Neutrophil (primary cell): ENCODE results near the gene VPS33A.

Source experiments
- H3K27ac ChIP-seq: fragments of 200-600 bp; sonication (generic); 2 replicates; pipeline ENCODE4 v1.5.1; 2016; ENCODE audit warnings: mild to moderate bottlenecking, moderate library complexity
- H3K27me3 ChIP-seq: fragments of 200-600 bp; sonication (generic); 2 replicates; pipeline ENCODE4 v1.6.0; 2016; ENCODE audit warnings: mild to moderate bottlenecking
- H3K36me3 ChIP-seq: fragments of 200-600 bp; sonication (generic); 2 replicates; pipeline ENCODE4 v1.5.1; 2017
- H3K4me1 ChIP-seq, 2 experiments: fragments of 200-600 bp in 1 of 2; sonication (generic) in 1 of 2; 1 replicate in 1 of 2; 2 replicates in 1 of 2; pipeline versions ENCODE4 v1.5.1 to v1.6.1; 2013 to 2016; ENCODE audit warnings: low read depth in 1 of 2, low read length in 1 of 2, mild to moderate bottlenecking in 1 of 2, moderate library complexity in 1 of 2; ENCODE audit not compliant: control insufficient read depth in 1 of 2, insufficient read depth in 1 of 2
- H3K4me3 ChIP-seq, 2 experiments: fragments of 200-600 bp in 1 of 2; sonication (generic) in 1 of 2; 1 replicate in 1 of 2; 2 replicates in 1 of 2; pipeline ENCODE4 v1.5.1; 2013 to 2016; ENCODE audit warnings: low read depth in 1 of 2, low read length in 1 of 2, mild to moderate bottlenecking in 1 of 2, moderate library complexity in 1 of 2
- H3K9me3 ChIP-seq: fragments of 200-600 bp; sonication (generic); 2 replicates; pipeline ENCODE4 v1.5.1; 2016
- CTCF ChIP-seq: fragments of 200-600 bp; sonication (generic); IDR thresholded peaks from 2 replicates; pipeline ENCODE4 v1.5.1; 2016; ENCODE audit warnings: antibody characterized with exemption

VPS33A gene

GRCh38 chr12:122238861-122239260, 27.4 kb downstream of the VPS33A start:
- Histone ChIP-seq H3K36me3 (peaks cover 65% of the 10 kb centered on the region), H3K9me3 (no peaks in the 10 kb centered on the region), H3K4me3 (no peak overlapping the region), H3K4me1 (peaks cover 19 to 24% of the 10 kb centered on the region in 2 experiments), H3K27me3 (no peaks in the 10 kb centered on the region), H3K27ac (no peak overlapping the region)
- TF ChIP-seq CTCF, result no peak

- Histone ChIP-seq H3K27me3 (no peaks in the 10 kb centered on the region), H3K27ac (peak overlapping the region; percentile 75), H3K4me1 (peaks cover 19 to 24% of the 10 kb centered on the region in 2 experiments), H3K9me3 (no peaks in the 10 kb centered on the region), H3K4me3 (no peak overlapping the region), H3K36me3 (peaks cover 66% of the 10 kb centered on the region)
- no peak for TF ChIP-seq CTCF
Observed at GRCh38 chr12:122235741-122236140, 30.6 kb downstream of the VPS33A start.

- H3K4me1 ChIP-seq, result peaks cover 19 to 24% of the 10 kb centered on the region in 2 experiments
- no peaks in the 10 kb centered on the region for H3K9me3 ChIP-seq
- H3K27me3 ChIP-seq, result no peaks in the 10 kb centered on the region
- no peak overlapping the region for H3K27ac ChIP-seq
- TF ChIP-seq CTCF, result no peak
- H3K36me3 ChIP-seq, result peaks cover 63% of the 10 kb centered on the region
- no peak overlapping the region for H3K4me3 ChIP-seq
Observed at GRCh38 chr12:122232691-122233090, 33.6 kb downstream of the VPS33A start.

DNA sequence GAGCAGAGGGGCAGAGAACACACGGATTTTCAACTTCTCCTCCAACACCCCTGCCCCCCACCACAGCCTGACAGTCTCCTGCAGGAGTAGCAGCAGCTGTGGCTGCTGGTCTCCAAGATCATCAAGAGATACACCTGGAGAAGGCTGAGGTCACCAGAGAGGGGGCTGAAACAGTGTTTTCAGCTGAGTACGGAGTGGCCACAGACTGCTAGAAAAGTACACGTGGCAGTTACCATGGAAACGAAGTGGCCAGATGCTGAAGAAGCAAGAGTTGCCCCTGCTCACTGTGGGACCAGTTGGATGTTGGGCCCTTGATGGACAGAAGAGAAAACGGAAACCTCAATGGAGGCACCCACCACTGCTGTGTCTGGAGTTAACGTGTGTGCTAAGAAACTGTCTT, 35.5 kb downstream of the VPS33A start:
- no peak for TF ChIP-seq CTCF
- H3K4me3 ChIP-seq, result no peak overlapping the region
- H3K36me3 ChIP-seq, result peaks cover 62% of the 10 kb centered on the region

DNA sequence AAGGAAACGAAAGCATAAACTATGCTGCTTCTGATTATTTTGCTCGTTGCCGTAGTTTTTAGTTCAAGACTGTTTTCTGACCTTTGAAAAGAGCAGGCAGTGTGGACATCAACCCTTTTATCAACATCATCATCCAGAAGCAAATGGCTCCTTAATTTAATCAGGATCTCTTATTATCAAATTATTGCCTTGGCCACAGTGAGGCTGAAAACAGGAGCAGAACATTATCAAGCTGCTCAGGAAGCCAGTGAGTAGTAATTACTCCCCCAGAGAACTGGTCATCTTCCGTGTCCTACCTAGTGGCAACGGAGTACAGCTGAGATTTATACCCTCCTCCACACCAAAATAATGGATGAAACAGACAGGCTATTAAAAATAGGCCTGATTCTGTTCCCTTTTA, 38.2 kb downstream of the VPS33A start:
- TF ChIP-seq CTCF, result no peak
- peaks cover 23 to 24% of the 10 kb centered on the region in 2 experiments for H3K4me1 ChIP-seq
- peaks cover 51% of the 10 kb centered on the region for H3K36me3 ChIP-seq
- H3K4me3 ChIP-seq, result no peak overlapping the region
- H3K27me3 ChIP-seq, result no peaks in the 10 kb centered on the region
- no peaks in the 10 kb centered on the region for H3K9me3 ChIP-seq
- no peak overlapping the region for H3K27ac ChIP-seq

More for the DNA sequence above, 35.5 kb downstream of the VPS33A start:
- Histone ChIP-seq H3K9me3 (no peaks in the 10 kb centered on the region), H3K27me3 (no peaks in the 10 kb centered on the region), H3K27ac (no peak overlapping the region), H3K4me1 (peaks cover 18 to 20% of the 10 kb centered on the region in 2 experiments)

DNA sequence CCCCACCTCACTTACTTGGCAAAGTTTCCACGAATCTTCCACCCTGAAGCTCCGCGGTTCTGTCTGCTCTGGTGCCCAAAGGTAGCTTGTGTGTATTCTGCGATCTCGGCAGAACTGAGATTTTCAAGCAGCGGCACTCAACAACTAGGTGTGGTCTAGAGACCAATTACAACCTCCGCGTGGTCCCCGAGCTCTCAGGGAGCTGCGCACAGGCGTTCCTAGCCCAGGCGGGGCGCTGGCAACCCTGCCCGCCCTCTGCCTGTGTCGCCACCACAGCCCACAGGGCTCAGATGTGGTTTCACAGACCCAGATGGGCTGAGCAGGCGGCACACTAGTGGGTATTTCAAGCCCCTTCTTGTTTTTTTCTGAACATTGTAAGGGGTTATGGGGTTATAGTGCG, 39.0 kb downstream of the VPS33A start:
- Histone ChIP-seq H3K27ac (no peak overlapping the region), H3K36me3 (peaks cover 51% of the 10 kb centered on the region), H3K9me3 (no peaks in the 10 kb centered on the region), H3K27me3 (no peaks in the 10 kb centered on the region), H3K4me1 (peaks cover 23 to 24% of the 10 kb centered on the region in 2 experiments), H3K4me3 (no peak overlapping the region)
- no peak for TF ChIP-seq CTCF
